HepG2 (cell line): ENCODE data around the gene PPP1R14D. TPM values are rescaled to one million over a fixed set of nuclear protein-coding genes. Genes with fewer than 3 reads are reported as not detected.

Source experiments
- ATAC-seq: fragments of 200-7000 bp; cut with Tn5 transposase; 3 replicates; pipeline ENCODE4 v1.9.1; 2020; ENCODE audit warnings: mild to moderate bottlenecking, moderate library complexity
- BruUV-seq: library from RNA; stranded (reverse); fragments of 400-500 nt; replicated peaks from 2 replicates; lab custom pipeline; 2021; lab: Mats Ljungman, UMichigan
- CTCF ChIA-PET: fragments of 300-600 bp; formaldehyde crosslinking; extraction: SDS; loops from one replicate; lab custom pipeline; 2021; ENCODE audit warnings: low total read pairs, inconsistent platforms, low intra/inter-chr PET ratio; lab: Yijun Ruan, JAX
- POLR2A ChIA-PET: fragments of 350-600 bp; sonication (Branson Sonifier 250); formaldehyde crosslinking; loops from one replicate; lab custom pipeline; 2020; ENCODE audit warnings: antibody characterized with exemption, inconsistent platforms; lab: Yijun Ruan, JAX
- DNase-seq: peaks from one replicate; pipeline ENCODE4 v3.0.0-alpha.2; 2015; ENCODE audit warnings: low spot score
- FAIRE-seq: peaks from 3 replicates; lab custom pipeline; 2011; peaks lifted over from hg19 to GRCh38; lab: Jason Lieb, UNC
- H2AFZ ChIP-seq: one replicate; pipeline ENCODE4 v1.6.1; 2011; ENCODE audit warnings: low read length, inconsistent platforms
- H3K27ac ChIP-seq: fragments of 300-600 bp; 3 replicates; pipeline ENCODE4 v1.8.0; 2011; ENCODE audit warnings: mixed run types, mild to moderate bottlenecking, mixed read lengths, low read length, inconsistent platforms; ENCODE audit not compliant: insufficient read depth; ENCODE audit errors: extremely low read length
- H3K27me3 ChIP-seq, 2 experiments: fragments of 200-600 bp in 1 of 2; 2 replicates in 1 of 2; 3 replicates in 1 of 2; pipeline versions ENCODE4 v1.6.0 to v1.8.0; 2011; ENCODE audit warnings: low read length in 2 of 2, mild to moderate bottlenecking in 2 of 2, moderate library complexity in 2 of 2, inconsistent platforms in 1 of 2; ENCODE audit not compliant: insufficient read depth in 2 of 2, control insufficient read depth in 1 of 2
- H3K36me3 ChIP-seq, 2 experiments: fragments of 200-600 bp in 1 of 2; replicated peaks in 1 of 2; 2 replicates in 1 of 2; 3 replicates in 1 of 2; pipeline versions ENCODE4 v1.5.1 to v1.8.0; 2011; ENCODE audit warnings: low read length in 2 of 2, inconsistent platforms in 1 of 2; ENCODE audit not compliant: insufficient read depth in 2 of 2, control insufficient read depth in 1 of 2
- H3K4me1 ChIP-seq: 2 replicates; pipeline ENCODE4 v1.5.1; 2012; ENCODE audit warnings: low read length, inconsistent platforms; ENCODE audit not compliant: insufficient read depth
- H3K4me2 ChIP-seq: 2 replicates; pipeline ENCODE4 v1.6.0; 2011; ENCODE audit warnings: low read depth, low read length, inconsistent platforms
- H3K4me3 ChIP-seq, 3 experiments: fragments of 200-600 bp in 1 of 3; sonication (generic), shearing (Covaris generic) in 1 of 3; replicated peaks in 1 of 3; 2 replicates each; pipeline ENCODE4 v1.5.1; 2011 to 2016; ENCODE audit warnings: low read length in 3 of 3, inconsistent platforms in 2 of 3, low read depth in 2 of 3, mild to moderate bottlenecking in 2 of 3, control low read depth in 1 of 3, mixed read lengths in 1 of 3; ENCODE audit not compliant: insufficient read depth in 1 of 3
- H3K79me2 ChIP-seq: one replicate; pipeline ENCODE4 v1.6.1; 2011; ENCODE audit warnings: low read length, inconsistent platforms; ENCODE audit not compliant: insufficient read depth
- H3K9ac ChIP-seq: 2 replicates; pipeline ENCODE4 v1.6.0; 2011; ENCODE audit warnings: mild to moderate bottlenecking, low read depth, low read length, inconsistent platforms; ENCODE audit not compliant: insufficient read depth
- H3K9me3 ChIP-seq: 2 replicates; pipeline ENCODE4 v1.5.1; 2012; ENCODE audit warnings: mild to moderate bottlenecking, low read length
- H4K20me1 ChIP-seq: 2 replicates; pipeline ENCODE4 v1.6.0; 2011; ENCODE audit warnings: inconsistent platforms, mild to moderate bottlenecking, low read length, moderate library complexity; ENCODE audit not compliant: insufficient read depth
- ASH2L ChIP-seq: fragments of 300-600, 200-600 bp; sonication (generic); IDR thresholded peaks from 2 replicates; pipeline ENCODE4 v1.7.0; 2017; ENCODE audit warnings: low read depth, mild to moderate bottlenecking, moderate library complexity, mixed read lengths, low read length; ENCODE audit not compliant: insufficient read length
- ATF7 ChIP-seq, 2 experiments: fragments of 450-650 bp in 1 of 2; sonication (generic) in 1 of 2; formaldehyde crosslinking in 1 of 2; IDR thresholded peaks; 2 replicates each; pipeline versions ENCODE4 v1.4.0 to v1.6.1; 2016 to 2020; ENCODE audit warnings: antibody characterized with exemption in 1 of 2, mild to moderate bottlenecking in 1 of 2, missing genetic modification reagents in 1 of 2
- FOXC1 ChIP-seq: sonication (generic); formaldehyde crosslinking; IDR thresholded peaks from 2 replicates; pipeline ENCODE4 v1.8.0; 2022; ENCODE audit warnings: mild to moderate bottlenecking, missing genetic modification reagents, borderline replicate concordance
- GLI4 ChIP-seq: sonication (generic); formaldehyde crosslinking; IDR thresholded peaks from 2 replicates; pipeline ENCODE4 v1.5.1; 2020; ENCODE audit warnings: missing genetic modification reagents, mild to moderate bottlenecking, moderate library complexity, borderline replicate concordance
- HMGA1 ChIP-seq: sonication (generic); formaldehyde crosslinking; conservative IDR thresholded peaks from 2 replicates; pipeline ENCODE4 v1.4.0; 2020; ENCODE audit warnings: missing genetic modification reagents
- HNRNPL ChIP-seq: fragments of 200-400 bp; formaldehyde crosslinking; IDR thresholded peaks from 2 replicates; pipeline ENCODE4 v1.6.1; 2017; ENCODE audit warnings: mild to moderate bottlenecking, low read depth, low read length
- HNRNPUL1 ChIP-seq: fragments of 200-400 bp; formaldehyde crosslinking; IDR thresholded peaks from 2 replicates; pipeline ENCODE4 v1.6.1; 2017; ENCODE audit warnings: low read depth, mild to moderate bottlenecking, low read length, moderate library complexity
- JUND ChIP-seq: sonication (generic); formaldehyde crosslinking; IDR thresholded peaks from 2 replicates; pipeline ENCODE4 v1.8.0; 2022; ENCODE audit warnings: mild to moderate bottlenecking, missing genetic modification reagents
- KDM5B ChIP-seq: sonication (generic); formaldehyde crosslinking; IDR thresholded peaks from 2 replicates; pipeline ENCODE4 v1.4.0; 2020; ENCODE audit warnings: missing genetic modification reagents, mild to moderate bottlenecking, borderline replicate concordance
- NFYB ChIP-seq: sonication (generic); formaldehyde crosslinking; IDR thresholded peaks from 2 replicates; pipeline ENCODE4 v1.4.0; 2020; ENCODE audit warnings: missing genetic modification reagents
- ONECUT2 ChIP-seq: sonication (generic); formaldehyde crosslinking; IDR thresholded peaks from 2 replicates; pipeline ENCODE4 v1.4.0; 2020; ENCODE audit warnings: missing genetic modification reagents
- PAX8 ChIP-seq: sonication (generic); formaldehyde crosslinking; IDR thresholded peaks from 2 replicates; pipeline ENCODE4 v1.8.0; 2022; ENCODE audit warnings: mild to moderate bottlenecking, missing genetic modification reagents, borderline replicate concordance
- PBX2 ChIP-seq: IDR thresholded peaks from 2 replicates; pipeline ENCODE4 v1.6.1; 2016; ENCODE audit warnings: control low read depth
- TEAD3 ChIP-seq: optimal IDR thresholded peaks from 2 replicates; pipeline ENCODE3; 2016; ENCODE audit warnings: borderline replicate concordance
- U2AF1 ChIP-seq: fragments of 200-400 bp; formaldehyde crosslinking; optimal IDR thresholded peaks from 2 replicates; pipeline ENCODE3; 2017; ENCODE audit warnings: mild to moderate bottlenecking, low read depth, low read length
- ZBTB21 ChIP-seq: sonication (generic); formaldehyde crosslinking; IDR thresholded peaks from 2 replicates; pipeline ENCODE4 v1.4.0; 2020; ENCODE audit warnings: missing genetic modification reagents
- ZFP36L1 ChIP-seq: sonication (generic); formaldehyde crosslinking; IDR thresholded peaks from 2 replicates; pipeline ENCODE4 v1.8.0; 2022; ENCODE audit warnings: mild to moderate bottlenecking, missing genetic modification reagents, moderate library complexity
- ZNF354B ChIP-seq: sonication (generic); formaldehyde crosslinking; IDR thresholded peaks from 2 replicates; pipeline ENCODE4 v1.8.0; 2022; ENCODE audit warnings: mild to moderate bottlenecking, missing genetic modification reagents
- ZNF546 ChIP-seq: sonication (generic); formaldehyde crosslinking; conservative IDR thresholded peaks from 2 replicates; pipeline ENCODE4 v1.8.1; 2023; ENCODE audit warnings: mild to moderate bottlenecking, missing genetic modification reagents
- WGBS: methylation state at CpG from one replicate; pipeline ENCODE4 v1.1.6; 2017; ENCODE audit warnings: low lambda C conversion rate; 5-methylcytosine and 5-hydroxymethylcytosine counted together
- in situ Hi-C: cut with HindIII; loops from 2 replicates; pipeline ENCODE4 v1.10.0; 2017; ENCODE audit warnings: low pct_unique_long_range_greater_than_20kb; ENCODE audit not compliant: extremely low pct_ligation_motif_present
- intact Hi-C: fragments of 100-400 bp; cut with micrococcal nuclease; formaldehyde crosslinking; loops from one replicate; pipeline ENCODE4 v1.10.0; 2022; ENCODE audit not compliant: unreplicated experiment
- polyA plus RNA-seq, 8 experiments: library from polyadenylated mRNA; depleted of rRNA in 3 of 8; stranded (reverse) in 7 of 8; unstranded in 1 of 8; fragments of >200 nt; fragmentation: Illumina TruSeq in 4 of 8; extraction: Trizol in 4 of 8; gene quantifications; 2 replicates each; pipeline versions ENCODE4 v1.2.1 to v1.2.3, GENCODE V29; 2011 to 2016; ENCODE audit warnings: low read depth in 4 of 8, missing spikeins in 1 of 8, mixed read lengths in 1 of 8; ENCODE audit not compliant: insufficient read depth in 1 of 8
- total RNA-seq, 5 experiments: library from RNA; depleted of rRNA; stranded (reverse); fragments of >200 nt; fragmentation: Illumina TruSeq; extraction: Trizol; gene quantifications; 2 replicates each; pipeline ENCODE4 v1.2.3, GENCODE V29; 2016; ENCODE audit warnings: low read depth in 1 of 5

Gene PPP1R14D
- total and polyA plus RNA-seq, 2 of the 13 experiments (the other 11 are each of a cell fraction or from before 2014, with no cell fraction given), result 0.53 to 0.55 TPM

DNA sequence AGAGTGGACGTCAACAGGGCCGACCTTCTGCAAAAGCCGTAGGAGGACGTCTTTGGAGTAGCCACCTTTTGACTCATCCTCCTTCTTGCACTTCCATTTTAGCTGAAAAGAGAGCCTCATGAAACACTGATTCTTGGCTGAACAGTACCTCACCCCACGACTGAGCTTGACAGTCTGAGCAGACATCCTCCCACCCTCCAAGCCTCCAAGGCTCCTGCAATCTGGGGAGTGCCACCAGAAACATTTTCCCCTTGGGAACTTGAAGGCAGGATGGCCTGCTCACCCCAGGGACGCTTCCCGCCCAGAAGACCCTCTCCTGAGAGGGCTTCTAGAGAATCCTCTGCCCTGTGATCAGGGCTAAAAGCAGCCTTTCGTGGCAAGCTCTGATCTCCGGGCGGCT is 53.5 kb downstream of the PPP1R14D start:
- BruUV-seq, result no TSS peak
- Histone ChIP-seq H3K4me1 (no peaks in the 10 kb centered on the region), H3K36me3 (peaks cover 35 to 64% of the 10 kb centered on the region in 2 experiments; a peak in 4 of 5 replicates), H3K27ac (no peak overlapping the region), H3K4me2 (no peak overlapping the region), H3K9ac (no peak overlapping the region), H4K20me1 (no peaks in the 10 kb centered on the region), H3K4me3 (no peak overlapping the region), H3K9me3 (no peaks in the 10 kb centered on the region), H3K27me3 (no peaks in the 10 kb centered on the region), H2AFZ (no peak overlapping the region), H3K79me2 (no peaks in the 10 kb centered on the region)
- TF ChIP-seq JUND (CRISPR knock-in tag), result no peak
- no peak for TF ChIP-seq PBX2 (CRISPR knock-in tag)
- TF ChIP-seq ZNF546, result no peak
- TF ChIP-seq HNRNPUL1, result no peak
- no peak for TF ChIP-seq HMGA1 (CRISPR knock-in tag)
- TF ChIP-seq TEAD3, result no peak
- TF ChIP-seq ASH2L, result no peak
- no peak for TF ChIP-seq GLI4
- no peak for TF ChIP-seq PAX8
- no peak for TF ChIP-seq ZNF354B
- TF ChIP-seq FOXC1 (CRISPR knock-in tag), result no peak
- TF ChIP-seq NFYB (CRISPR knock-in tag), result no peak
- TF ChIP-seq KDM5B (CRISPR knock-in tag), result no peak
- no peak for TF ChIP-seq ZBTB21 (CRISPR knock-in tag)
- TF ChIP-seq ATF7 (IDR thresholded peaks at IDR 0.05), result no peak
- no peak for TF ChIP-seq ATF7 (CRISPR knock-in tag; IDR thresholded peaks at IDR 0.05)
- no peak for TF ChIP-seq ONECUT2 (CRISPR knock-in tag)
- no peak for TF ChIP-seq ZFP36L1
- TF ChIP-seq U2AF1, result no peak
- no peak for TF ChIP-seq HNRNPL
- no peak for ATAC-seq
- 92% methylated on average over 7 of the region's 10 CpGs for WGBS
- in situ Hi-C loops (no loop called here), intact Hi-C loops (no loop called here)
- FAIRE-seq, result no peak
- ChIA-PET POLR2A (no interaction called here), CTCF (no interaction called here)
- no peak for DNase-seq
